Left renal cortex interstitium (tissue), 4 donors: ENCODE results near the gene LCORL. TPM values are rescaled to one million over a fixed set of nuclear protein-coding genes. Genes with fewer than 3 reads are reported as not detected.

Source experiments
- DNase-seq, 4 donors: peaks; one replicate each; pipeline ENCODE4 v3.0.0-alpha.2; 2013; ENCODE audit warnings: low read depth in 4 of 4, low spot score in 2 of 4, missing footprints in 1 of 4
- polyA plus RNA-seq, 4 donors: library from polyadenylated mRNA; unstranded; fragments of 120-200 nt; gene quantifications; one replicate each; pipeline ENCODE4 v1.2.1, GENCODE V29; 2013; ENCODE audit not compliant: insufficient read length in 4 of 4

The LCORL gene
- polyA plus RNA-seq, 4 donors, result 24.3 to 30.7 (median 25.9) TPM

DNA sequence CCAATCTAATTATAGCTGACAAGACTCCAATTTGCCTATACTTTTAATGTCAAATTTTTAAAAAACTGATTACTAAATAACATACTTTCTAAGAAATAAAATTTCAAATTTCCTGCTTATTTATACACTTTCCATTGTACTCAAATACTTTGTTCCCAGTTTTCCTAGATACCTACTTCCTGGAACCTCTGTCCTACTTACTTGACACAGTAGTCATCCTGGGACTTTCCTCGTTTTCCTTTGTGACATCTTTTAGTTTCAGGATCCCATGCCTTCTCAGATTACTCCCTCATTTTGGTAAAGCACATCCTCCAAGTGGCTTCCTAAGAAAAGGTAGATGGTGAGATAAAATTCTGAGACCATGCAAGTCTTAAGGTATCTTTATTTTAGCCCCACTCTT, 226.8 kb downstream of the LCORL start:
- no peak for DNase-seq

Other genes with a start within 250 kb of the LCORL start
- gene FAM184B, start 240.1 kb downstream of the LCORL start, polyA plus RNA-seq, result under 1 TPM; 0.47 to 0.94 (median 0.60) TPM
- 10 to 100 TPM; 39.9 to 74.4 (median 58.1) TPM for gene DCAF16, start 211.0 kb downstream of the LCORL start, polyA plus RNA-seq
- gene NCAPG, start 210.8 kb downstream of the LCORL start, polyA plus RNA-seq, result 10 to 100 TPM; 24.4 to 30.5 (median 25.7) TPM